ENCODE measurements around the gene TEKT2. TPM values are rescaled to one million over a fixed set of nuclear protein-coding genes. Genes with fewer than 3 reads are reported as not detected.

Gene TEKT2
- total RNA-seq, 1 experiment from 2014 or later: 1.2 TPM

DNA sequence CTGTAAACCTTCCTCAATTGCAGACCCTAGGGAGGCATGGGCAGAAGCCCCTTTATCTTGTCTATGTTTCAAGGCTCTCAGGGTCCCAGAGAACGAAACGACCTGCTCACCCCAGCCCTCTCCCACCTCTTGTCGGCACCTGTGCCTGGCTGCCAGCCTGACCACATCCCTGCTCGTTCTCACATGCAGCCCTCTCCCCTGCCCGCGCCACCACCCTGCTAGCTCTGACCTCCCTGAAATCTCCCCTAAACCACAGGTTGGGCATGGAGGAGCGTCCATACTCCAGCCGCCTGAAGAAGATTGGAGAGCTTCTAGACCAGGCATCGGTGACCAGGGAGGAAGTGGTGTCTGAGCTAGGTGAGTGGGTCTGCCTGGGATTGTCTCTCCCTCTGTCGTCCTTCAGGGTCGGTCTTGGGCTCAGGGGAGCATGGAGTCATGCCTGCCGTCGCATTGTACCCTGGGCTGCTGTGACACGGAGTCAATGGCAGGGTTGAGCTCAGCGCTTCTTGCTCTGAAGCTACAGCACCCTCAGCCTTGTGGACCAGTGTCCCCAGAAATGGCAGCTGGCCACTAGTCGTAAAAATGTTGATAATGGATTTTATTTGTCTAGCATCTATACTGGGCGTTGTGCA lies 8.4 kb downstream of the TEKT2 start:
- Histone ChIP-seq H3K36me3 (replicated peaks; ENCODE audit: control insufficient read depth, insufficient read depth, low read length) (peaks cover 34% of the 10 kb centered on the region), H3K27me3 (ENCODE audit: control insufficient read depth, insufficient read depth, low read length) (no peaks in the 10 kb centered on the region), H3K4me3 (ENCODE audit: insufficient read depth, low read depth, low read length) (no peak overlapping the region)
- DNase-seq: peak; percentile 10

DNA sequence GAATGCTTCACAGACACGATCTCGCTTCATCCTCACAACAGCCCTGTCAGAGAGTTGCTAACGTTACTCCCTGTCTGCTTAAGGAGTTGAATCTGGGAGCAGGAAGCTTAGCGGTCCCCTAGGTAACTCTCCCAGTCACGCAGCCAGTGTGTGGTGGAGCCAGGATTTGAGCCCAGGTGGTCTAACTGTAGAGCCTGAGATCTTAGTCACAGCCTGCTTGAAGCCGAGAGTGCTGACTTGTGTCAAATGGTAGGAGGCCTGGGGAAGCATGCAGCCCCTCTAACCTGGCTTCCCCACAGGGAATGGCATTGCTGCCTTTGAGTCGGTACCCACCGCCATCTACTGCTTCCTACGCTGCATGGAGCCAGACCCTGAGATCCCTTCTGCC lies 8.9 kb downstream of the TEKT2 start:
- H3K36me3 ChIP-seq (replicated peaks; ENCODE audit: control insufficient read depth, insufficient read depth, low read length): peaks cover 34% of the 10 kb centered on the region
- H3K27me3 ChIP-seq (ENCODE audit: control insufficient read depth, insufficient read depth, low read length): no peaks in the 10 kb centered on the region

DNA sequence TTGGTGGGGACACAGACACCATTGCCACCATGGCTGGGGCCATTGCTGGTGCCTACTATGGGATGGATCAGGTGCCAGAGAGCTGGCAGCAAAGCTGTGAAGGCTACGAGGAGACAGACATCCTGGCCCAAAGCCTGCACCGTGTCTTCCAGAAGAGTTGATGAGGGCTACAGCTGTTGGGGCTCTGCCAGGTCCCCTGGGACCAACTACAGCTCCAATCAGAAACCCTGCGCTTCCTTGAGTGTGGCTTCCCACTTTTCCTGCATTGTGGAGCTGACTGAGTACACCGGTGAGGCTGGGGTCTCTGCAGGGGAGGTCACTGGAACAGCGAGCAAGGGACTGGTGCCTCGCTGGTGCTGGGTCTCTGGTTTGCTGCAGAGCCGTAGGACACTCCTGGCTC lies 9.3 kb downstream of the TEKT2 start:
- H3K4me3 ChIP-seq (ENCODE audit: insufficient read depth, low read depth, low read length): no peak overlapping the region
- no peak for DNase-seq
- peaks cover 34% of the 10 kb centered on the region for H3K36me3 ChIP-seq (replicated peaks; ENCODE audit: control insufficient read depth, insufficient read depth, low read length)
- H3K27me3 ChIP-seq (ENCODE audit: control insufficient read depth, insufficient read depth, low read length): no peaks in the 10 kb centered on the region

More for the DNA sequence above, 8.9 kb downstream of the TEKT2 start:
- peak; percentile 6 for DNase-seq
- H3K4me3 ChIP-seq (ENCODE audit: insufficient read depth, low read depth, low read length): no peak overlapping the region

DNA sequence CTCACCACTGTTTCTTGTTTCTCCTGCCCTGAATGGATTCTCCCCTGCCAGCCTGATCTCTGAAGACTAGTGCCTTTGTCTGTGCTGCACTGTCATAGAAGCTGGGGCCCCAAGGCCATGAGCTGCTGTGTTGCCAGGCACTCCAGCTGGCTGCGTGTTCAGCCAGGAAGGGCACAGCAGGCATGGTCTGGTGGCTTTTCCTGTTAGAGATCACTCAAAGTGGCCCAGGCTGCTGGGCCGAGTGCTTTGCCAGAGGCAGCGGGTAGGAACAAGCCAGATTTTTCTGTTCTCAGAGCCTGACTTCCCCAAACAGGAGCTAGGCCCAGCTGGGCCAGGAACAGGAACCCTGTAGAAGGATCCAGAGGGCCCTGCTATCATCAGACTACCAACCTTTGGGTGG lies 10.0 kb downstream of the TEKT2 start:
- Histone ChIP-seq H3K4me3 (ENCODE audit: insufficient read depth, low read depth, low read length) (no peak overlapping the region), H3K36me3 (replicated peaks; ENCODE audit: control insufficient read depth, insufficient read depth, low read length) (peaks cover 34% of the 10 kb centered on the region), H3K27me3 (ENCODE audit: control insufficient read depth, insufficient read depth, low read length) (no peaks in the 10 kb centered on the region)
- no peak for DNase-seq

DNA sequence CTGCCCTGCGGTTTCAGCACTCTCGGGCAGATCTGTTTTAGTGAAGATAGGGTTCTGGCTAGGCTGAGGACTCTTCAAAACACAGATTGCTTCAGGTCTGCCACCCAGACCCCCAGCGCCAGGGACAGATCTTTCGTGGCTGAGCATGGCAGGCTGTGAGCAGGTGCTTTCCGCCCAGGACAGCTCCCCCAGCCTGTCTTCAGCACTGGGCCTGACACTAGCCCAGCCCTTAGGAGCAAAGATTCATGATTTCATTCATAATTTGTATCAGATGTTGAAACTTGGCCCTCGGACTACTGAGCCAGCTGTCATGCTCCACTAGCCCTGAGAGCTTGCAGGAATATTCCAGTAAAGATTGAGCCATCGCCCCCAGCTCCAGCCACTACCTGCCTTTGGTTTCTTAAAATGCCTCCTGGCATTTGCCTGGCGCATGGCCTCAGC lies 10.7 kb downstream of the TEKT2 start:
- H3K36me3 ChIP-seq (replicated peaks; ENCODE audit: control insufficient read depth, insufficient read depth, low read length): peaks cover 34% of the 10 kb centered on the region
- DNase-seq: no peak
- no peak overlapping the region for H3K4me3 ChIP-seq (ENCODE audit: insufficient read depth, low read depth, low read length)
- H3K27me3 ChIP-seq (ENCODE audit: control insufficient read depth, insufficient read depth, low read length): no peaks in the 10 kb centered on the region

DNA sequence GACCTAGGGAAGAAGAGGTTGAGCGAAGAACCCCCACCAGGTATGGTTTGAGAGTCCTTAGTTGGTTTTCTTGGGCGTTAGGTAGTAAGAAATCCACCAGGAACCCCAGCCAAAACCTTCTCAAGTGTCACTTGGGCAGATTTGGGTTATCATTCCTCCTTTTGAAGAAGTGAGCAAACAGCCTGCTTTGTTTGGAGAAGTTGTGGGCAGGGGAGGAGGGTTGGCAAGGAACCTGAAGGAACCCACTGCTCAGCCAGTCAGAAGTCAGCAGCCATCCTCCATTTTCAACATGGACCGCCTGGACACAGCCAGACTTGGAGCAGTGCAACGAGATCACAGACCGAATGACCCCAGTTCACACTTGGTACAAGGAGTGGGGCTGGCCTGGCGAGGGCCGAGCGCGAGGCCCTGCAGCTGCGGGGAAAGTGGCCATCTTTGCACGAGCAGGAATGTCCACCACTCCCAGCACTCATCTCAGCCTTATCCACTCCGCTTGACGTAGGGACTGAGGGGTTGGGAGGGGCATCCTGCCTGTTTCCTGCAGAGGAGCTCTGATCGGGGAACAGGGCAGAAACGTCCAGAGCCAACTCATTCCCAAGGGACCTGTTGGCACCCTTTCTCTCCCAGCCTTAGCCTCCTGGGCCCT lies 12.0 kb downstream of the TEKT2 start:
- peaks cover 34% of the 10 kb centered on the region for H3K36me3 ChIP-seq (replicated peaks; ENCODE audit: control insufficient read depth, insufficient read depth, low read length)
- H3K4me3 ChIP-seq (ENCODE audit: insufficient read depth, low read depth, low read length): no peak overlapping the region
- peak; percentile 28 for DNase-seq
- H3K27me3 ChIP-seq (ENCODE audit: control insufficient read depth, insufficient read depth, low read length): no peaks in the 10 kb centered on the region

DNA sequence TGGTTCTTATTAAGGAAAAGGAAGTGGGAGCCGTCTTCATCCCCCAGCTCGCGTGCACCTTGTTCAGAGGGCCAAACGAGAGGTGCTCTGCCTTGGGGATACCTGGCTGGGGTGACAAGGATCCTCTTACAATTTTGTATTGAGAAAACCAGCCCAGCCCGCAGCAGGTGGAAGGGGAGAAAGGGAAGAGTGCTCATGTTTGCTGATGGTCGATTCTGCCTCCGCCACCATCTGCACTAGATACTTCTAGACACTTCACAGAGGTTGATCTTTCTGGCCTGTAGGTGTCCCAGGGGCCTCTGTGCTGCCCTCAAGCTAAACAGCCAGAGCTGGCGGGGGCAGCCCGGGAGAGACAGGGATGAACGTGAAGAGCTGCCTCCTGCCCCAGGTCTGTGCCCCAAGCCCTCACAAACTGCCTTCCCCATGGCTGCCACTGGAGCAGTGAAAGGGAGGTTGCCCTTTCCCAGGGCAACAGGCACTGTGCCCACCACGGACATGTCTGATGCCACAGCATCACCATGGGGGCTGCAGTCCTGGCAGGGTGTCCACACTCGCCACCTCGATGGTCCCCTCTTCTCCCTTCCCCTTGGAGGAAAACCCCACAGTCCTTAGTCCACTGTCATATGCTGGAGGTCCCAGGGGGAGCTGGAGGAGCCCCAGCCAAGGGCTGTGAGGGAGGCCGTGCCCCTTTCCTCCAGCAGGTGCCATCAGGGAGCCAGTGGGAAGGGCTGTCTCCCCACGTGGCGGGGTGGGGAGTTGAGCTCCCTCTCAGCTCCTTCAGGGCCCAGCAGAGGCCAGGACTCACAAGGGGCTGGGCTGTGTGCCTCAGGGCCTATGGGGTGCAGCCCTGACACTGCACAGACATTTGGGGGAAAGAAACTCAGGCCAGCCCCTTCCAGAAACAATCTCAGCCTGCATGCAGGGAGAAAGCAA lies 12.9 kb downstream of the TEKT2 start:
- peak; percentile 93 for DNase-seq
- Histone ChIP-seq H3K36me3 (replicated peaks; ENCODE audit: control insufficient read depth, insufficient read depth, low read length) (peaks cover 30% of the 10 kb centered on the region), H3K4me3 (ENCODE audit: insufficient read depth, low read depth, low read length) (no peak overlapping the region), H3K27me3 (ENCODE audit: control insufficient read depth, insufficient read depth, low read length) (no peaks in the 10 kb centered on the region)

DNA sequence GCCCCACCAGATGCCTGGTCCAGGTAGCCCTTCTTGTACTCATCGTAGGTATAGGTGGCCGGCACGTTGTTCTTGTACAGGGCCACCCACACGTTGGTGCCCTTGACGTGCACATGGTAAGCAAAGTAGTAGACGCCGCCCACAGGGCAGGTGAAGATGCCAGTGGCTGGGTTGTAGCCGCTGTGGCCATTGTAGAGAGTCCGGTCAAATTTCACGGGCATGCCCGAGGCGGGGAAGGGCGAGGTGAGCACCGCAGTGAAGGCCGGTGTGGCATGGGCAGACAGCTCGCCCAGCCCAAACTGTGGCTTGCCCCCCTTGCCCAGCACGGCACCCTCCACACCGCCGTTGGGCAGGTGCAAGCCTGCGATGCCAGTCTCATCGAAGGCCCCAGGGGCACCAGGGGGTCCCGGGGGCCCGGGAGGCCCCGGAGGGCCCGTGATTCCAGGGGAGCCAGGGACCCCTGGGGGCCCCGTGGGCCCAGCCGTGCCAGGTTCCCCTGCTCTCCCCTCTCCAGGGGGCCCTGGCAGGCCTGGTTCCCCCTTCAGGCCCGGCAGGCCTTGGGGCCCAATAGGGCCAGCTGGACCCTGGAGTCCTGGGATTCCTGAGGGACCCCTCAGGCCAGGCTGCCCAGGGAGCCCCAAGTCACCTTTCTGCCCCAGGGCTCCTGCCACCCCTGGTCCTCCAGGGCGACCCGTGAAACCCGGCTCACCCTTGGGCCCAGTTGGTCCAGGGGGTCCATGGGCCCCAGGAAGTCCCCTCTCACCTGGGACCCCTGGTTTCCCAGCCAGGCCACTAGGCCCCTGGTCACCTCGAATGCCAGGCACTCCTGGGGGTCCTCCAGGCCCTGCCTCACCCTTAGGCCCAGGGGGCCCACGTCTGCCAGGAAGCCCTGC lies 14.0 kb downstream of the TEKT2 start:
- DNase-seq: peak; percentile 49
- Histone ChIP-seq H3K36me3 (replicated peaks; ENCODE audit: control insufficient read depth, insufficient read depth, low read length) (peaks cover 19% of the 10 kb centered on the region), H3K27me3 (ENCODE audit: control insufficient read depth, insufficient read depth, low read length) (no peaks in the 10 kb centered on the region), H3K4me3 (ENCODE audit: insufficient read depth, low read depth, low read length) (no peak overlapping the region)

DNA sequence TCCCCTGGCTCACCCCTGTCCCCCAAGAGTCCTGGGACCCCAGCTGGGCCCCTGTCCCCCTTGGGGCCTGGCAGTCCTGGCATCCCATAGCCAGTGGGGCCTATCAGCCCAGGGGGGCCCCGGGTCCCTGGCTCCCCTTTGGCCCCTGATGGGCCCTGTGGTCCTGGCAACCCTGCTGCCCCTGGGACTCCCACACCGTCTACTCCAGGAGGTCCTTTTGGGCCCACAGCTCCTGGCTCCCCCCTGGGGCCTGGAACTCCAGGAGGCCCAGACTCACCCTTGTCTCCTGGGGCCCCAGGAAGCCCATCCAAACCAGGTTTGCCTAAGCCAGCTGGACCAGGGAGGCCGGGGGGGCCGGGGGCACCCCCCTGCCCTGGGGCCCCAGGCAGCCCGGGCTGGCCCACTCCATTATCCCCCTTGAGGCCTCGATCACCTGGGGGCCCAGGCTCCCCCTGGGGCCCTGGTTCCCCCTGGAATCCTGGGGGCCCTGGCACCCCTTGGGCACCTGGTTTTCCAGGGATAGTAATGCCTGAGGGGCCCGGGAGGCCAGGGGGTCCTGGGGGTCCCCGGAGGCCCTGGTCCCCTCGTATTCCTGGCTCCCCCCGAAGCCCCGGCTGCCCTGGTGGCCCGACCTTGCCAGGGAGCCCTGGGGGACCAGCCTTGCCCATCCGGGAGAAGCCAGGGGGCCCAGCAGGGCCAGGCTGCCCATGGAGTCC lies 14.9 kb downstream of the TEKT2 start:
- Histone ChIP-seq H3K27me3 (ENCODE audit: control insufficient read depth, insufficient read depth, low read length) (no peaks in the 10 kb centered on the region), H3K36me3 (replicated peaks; ENCODE audit: control insufficient read depth, insufficient read depth, low read length) (peaks cover 10% of the 10 kb centered on the region), H3K4me3 (ENCODE audit: insufficient read depth, low read depth, low read length) (no peak overlapping the region)
- DNase-seq: peak; percentile 55

DNA sequence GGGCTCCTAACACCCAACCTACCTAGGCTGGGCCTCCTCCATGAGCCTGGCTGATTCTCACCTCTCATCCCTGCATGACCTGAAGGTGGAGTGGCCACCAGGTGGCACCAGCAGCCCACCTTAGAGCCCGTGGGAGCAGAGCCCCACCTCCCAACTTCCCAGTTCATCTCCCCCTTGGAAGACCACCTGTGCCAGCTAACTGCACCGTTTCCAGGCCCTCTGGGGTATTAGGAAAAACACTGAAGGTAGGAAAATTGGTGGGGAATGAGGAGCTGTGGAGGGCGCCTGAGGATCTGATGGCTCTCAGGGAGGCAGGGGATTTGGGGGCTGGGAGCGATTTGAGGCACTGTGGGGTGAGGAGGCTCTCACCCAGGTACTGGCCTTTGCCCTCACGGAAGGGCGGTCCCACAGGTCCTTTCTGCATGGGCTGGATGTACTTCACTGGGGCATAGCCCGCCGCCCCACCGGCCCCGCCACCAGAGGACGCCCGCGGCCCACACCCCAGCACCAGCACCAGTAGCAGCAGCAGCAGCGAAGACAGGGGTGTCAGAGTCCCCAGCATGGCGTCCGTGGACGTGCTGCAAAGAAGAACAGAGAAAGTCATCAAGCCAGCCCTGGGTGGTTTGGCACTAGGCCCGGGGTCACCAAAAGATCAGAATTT lies 15.9 kb downstream of the TEKT2 start:
- Histone ChIP-seq H3K4me3 (ENCODE audit: insufficient read depth, low read depth, low read length) (no peak overlapping the region), H3K36me3 (replicated peaks; ENCODE audit: control insufficient read depth, insufficient read depth, low read length) (peaks cover 3% of the 10 kb centered on the region; the same call in 1 of the 2 replicates), H3K27me3 (ENCODE audit: control insufficient read depth, insufficient read depth, low read length) (no peaks in the 10 kb centered on the region)
- peak; percentile 96 for DNase-seq

DNA sequence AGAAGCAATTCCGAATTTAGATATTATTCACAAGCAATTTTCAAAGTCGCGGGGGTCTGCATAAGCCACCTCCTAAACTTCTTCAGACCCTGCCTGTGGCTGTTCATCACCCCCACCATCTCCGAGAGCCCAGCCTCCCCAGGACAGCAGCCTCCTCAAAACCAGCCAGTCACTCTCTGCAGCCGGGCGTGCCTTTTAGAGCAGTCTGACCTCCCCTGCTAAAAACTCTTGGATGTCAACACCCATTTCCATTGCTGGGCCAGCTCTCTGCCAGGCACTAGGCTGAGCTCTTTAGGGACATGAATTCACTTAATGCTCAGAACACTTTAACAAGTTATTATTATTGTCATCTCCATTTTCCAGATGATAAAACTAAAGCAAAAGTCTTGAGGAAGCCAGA lies 16.5 kb downstream of the TEKT2 start:
- DNase-seq: peak; percentile 43
- Histone ChIP-seq H3K4me3 (ENCODE audit: insufficient read depth, low read depth, low read length) (no peak overlapping the region), H3K27me3 (ENCODE audit: control insufficient read depth, insufficient read depth, low read length) (no peaks in the 10 kb centered on the region), H3K36me3 (replicated peaks; ENCODE audit: control insufficient read depth, insufficient read depth, low read length) (no peaks in the 10 kb centered on the region)

DNA sequence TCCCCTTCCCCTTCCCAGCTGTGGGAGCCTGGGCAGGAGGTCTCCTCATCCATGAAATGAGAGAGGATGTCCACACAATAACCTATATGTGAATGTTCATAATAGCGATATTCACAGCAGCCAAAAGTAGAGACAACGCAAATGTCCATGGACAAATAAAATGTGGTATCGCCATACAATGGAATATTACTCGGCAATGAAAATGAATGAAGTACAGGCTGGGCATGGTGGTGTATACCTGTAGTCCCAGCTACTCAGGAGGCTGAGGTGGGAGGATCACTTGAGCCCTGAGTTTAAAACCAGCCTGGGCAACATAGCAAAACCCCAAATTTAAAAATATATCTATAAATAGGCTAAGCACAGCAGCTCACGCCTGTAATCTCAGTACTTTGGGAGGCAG lies 17.7 kb downstream of the TEKT2 start:
- H3K27me3 ChIP-seq (ENCODE audit: control insufficient read depth, insufficient read depth, low read length): no peaks in the 10 kb centered on the region
- H3K4me3 ChIP-seq (ENCODE audit: insufficient read depth, low read depth, low read length): no peak overlapping the region
- H3K36me3 ChIP-seq (replicated peaks; ENCODE audit: control insufficient read depth, insufficient read depth, low read length): no peaks in the 10 kb centered on the region
- no peak for DNase-seq

DNA sequence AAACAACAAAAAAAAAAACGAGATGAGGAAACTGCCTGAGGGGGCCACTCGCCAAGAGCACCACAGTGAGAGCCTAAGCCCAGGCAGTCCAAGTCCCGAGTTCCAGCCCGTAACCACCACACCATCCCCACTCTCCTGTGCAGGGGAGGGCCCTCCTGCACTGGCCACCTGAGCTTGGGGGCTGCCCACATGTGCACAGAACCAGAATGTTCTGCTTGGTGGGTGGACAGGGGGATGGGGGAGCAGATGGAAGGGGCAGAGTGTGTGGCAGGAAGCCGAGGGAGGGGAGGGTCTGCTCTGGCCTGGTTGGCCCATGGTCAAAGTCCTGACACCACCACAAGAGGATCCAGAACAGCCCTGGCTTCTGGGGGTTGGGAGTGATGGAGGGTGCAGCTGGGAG lies 22.4 kb downstream of the TEKT2 start:
- H3K36me3 ChIP-seq (replicated peaks; ENCODE audit: control insufficient read depth, insufficient read depth, low read length): no peaks in the 10 kb centered on the region
- H3K27me3 ChIP-seq (ENCODE audit: control insufficient read depth, insufficient read depth, low read length): no peaks in the 10 kb centered on the region
- peak; percentile 49 for DNase-seq
- H3K4me3 ChIP-seq (ENCODE audit: insufficient read depth, low read depth, low read length): no peak overlapping the region

Data from H7 (cell line).